NOMO-1 (cell line): Measurements from ENCODE around the gene TADA3.
"Not testable (repeated sequence)": the region's sequence is repeated elsewhere in the genome, so short reads cannot be mapped to it uniquely, and the experiment has no call there.

Experiments
- DNase-seq, 2 experiments: peaks; one replicate each; lab custom pipeline; 2025; ENCODE audit not compliant: unreplicated experiment in 2 of 2; lab: John Stamatoyannopoulos, UW

The TADA3 gene

GRCh38 chr3:9785602-9786001 is 6.7 kb downstream of the TADA3 start:
- no peak for DNase-seq

- no peak for DNase-seq
Measured at GRCh38 chr3:9784965-9785364, 7.3 kb downstream of the TADA3 start.

- no peak for DNase-seq
Measured at GRCh38 chr3:9783954-9784353, 8.3 kb downstream of the TADA3 start.

- DNase-seq: peak in 1 of 2 experiments; percentile 18
Measured at GRCh38 chr3:9782770-9783169, 9.5 kb downstream of the TADA3 start.

- no peak for DNase-seq
Measured at GRCh38 chr3:9781978-9782603, 10.2 kb downstream of the TADA3 start.

GRCh38 chr3:9781551-9781950 is 10.7 kb downstream of the TADA3 start:
- no peak for DNase-seq

- DNase-seq: no peak
Measured at GRCh38 chr3:9780910-9781309, 11.4 kb downstream of the TADA3 start.

- no peak for DNase-seq
Measured at GRCh38 chr3:9780458-9780812, 11.8 kb downstream of the TADA3 start.

- peak; percentile 97 for DNase-seq
Measured at GRCh38 chr3:9779721-9780457, 12.4 kb downstream of the TADA3 start.

GRCh38 chr3:9779075-9779593 is 13.1 kb downstream of the TADA3 start:
- DNase-seq: no peak

- DNase-seq: peak in 1 of 2 experiments; percentile 27
Measured at GRCh38 chr3:9778143-9779074, 13.9 kb downstream of the TADA3 start.

- DNase-seq: no peak
Measured at GRCh38 chr3:9777694-9778021, 14.6 kb downstream of the TADA3 start.

- no peak for DNase-seq
Measured at GRCh38 chr3:9776896-9777693, 15.2 kb downstream of the TADA3 start.

GRCh38 chr3:9771007-9771406 is 21.3 kb downstream of the TADA3 start:
- DNase-seq: not testable (repeated sequence)

GRCh38 chr3:9770276-9770812 is 21.9 kb downstream of the TADA3 start:
- DNase-seq: no peak

- DNase-seq: peak; percentile 66 to 70
Measured at GRCh38 chr3:9769426-9770275, 22.6 kb downstream of the TADA3 start, which contains the start of gene CAMK1. Gene CAMK1 (minus strand): TSS chr3:9769947. CDS start chr3:9767749, 2,198 bp downstream.

- no peak for DNase-seq
Measured at GRCh38 chr3:9769012-9769411, 23.3 kb downstream of the TADA3 start.

GRCh38 chr3:9768141-9768775 is 24.0 kb downstream of the TADA3 start:
- DNase-seq: no peak

- no peak for DNase-seq
Measured at GRCh38 chr3:9767418-9767817, 24.9 kb downstream of the TADA3 start.
